GM21723 (cell line): ENCODE results near the gene PJVK.

Experiments
- ATAC-seq: cut with Tn5 transposase; IDR thresholded peaks from one replicate; pipeline ENCODE4 v1.9.1; 2021; ENCODE audit warnings: mild to moderate bottlenecking, moderate library complexity; ENCODE audit not compliant: unreplicated experiment

The PJVK gene

GRCh38 chr2:178479758-178480226 lies 28.6 kb downstream of the PJVK start:
- no peak for ATAC-seq

DNA sequence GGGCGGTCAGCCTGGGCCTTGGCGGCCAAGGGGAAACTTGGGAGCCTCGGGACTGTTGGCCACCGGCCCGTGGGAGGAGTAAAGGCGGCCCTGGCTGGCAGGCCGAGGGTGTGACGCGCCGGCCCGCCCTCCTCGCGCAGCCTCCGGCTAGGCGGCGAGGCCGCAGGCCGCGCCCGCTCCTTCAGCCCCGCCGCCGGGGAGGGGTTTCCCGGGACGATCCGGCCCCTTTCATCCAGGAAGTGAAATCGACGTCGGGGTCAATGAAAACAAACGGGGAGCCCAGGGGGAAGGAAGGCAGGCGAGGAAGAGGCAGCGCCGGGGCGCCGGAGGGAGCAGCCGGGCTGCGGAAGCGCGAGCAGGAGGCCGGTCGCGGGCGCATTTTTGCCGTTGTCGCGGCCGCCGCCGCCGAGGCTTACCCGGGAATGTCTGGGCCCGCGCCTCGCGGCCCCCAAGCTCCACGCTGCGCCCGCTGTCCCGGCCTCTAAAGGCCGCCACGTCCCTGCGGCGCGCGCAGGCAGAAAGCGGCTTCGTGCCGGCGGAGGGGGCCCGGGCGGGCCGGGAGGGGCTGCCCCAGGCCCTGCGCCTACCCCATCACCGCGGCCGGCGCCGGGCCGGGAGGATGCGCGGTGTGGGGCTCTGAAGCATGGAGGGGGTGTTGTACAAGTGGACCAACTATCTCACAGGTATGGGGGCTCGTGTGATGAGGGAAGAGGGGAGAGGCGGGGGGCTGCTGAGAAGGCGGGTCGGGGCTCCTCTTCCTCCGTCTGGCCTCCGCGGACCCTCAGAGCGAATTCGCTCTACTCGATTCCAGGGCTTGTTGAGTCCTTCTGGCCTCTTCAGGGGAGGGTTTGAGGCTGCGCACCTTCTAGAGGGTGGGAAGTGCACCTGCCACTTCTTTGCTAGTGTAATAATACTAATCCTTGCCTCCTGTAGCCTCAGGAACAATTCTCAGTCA lies 29.3 kb downstream of the PJVK start, which contains the start of gene PLEKHA3:
Gene PLEKHA3, plus strand, starts transcription at position 231 of the 955 bp plus-strand sequence. Its CDS starts 413 bp downstream, at position 644.
- ATAC-seq: peak; percentile 73

- ATAC-seq: peak; percentile 14
These were observed 31.3 kb downstream of the PJVK start for GRCh38 chr2:178482437-178482836.

DNA sequence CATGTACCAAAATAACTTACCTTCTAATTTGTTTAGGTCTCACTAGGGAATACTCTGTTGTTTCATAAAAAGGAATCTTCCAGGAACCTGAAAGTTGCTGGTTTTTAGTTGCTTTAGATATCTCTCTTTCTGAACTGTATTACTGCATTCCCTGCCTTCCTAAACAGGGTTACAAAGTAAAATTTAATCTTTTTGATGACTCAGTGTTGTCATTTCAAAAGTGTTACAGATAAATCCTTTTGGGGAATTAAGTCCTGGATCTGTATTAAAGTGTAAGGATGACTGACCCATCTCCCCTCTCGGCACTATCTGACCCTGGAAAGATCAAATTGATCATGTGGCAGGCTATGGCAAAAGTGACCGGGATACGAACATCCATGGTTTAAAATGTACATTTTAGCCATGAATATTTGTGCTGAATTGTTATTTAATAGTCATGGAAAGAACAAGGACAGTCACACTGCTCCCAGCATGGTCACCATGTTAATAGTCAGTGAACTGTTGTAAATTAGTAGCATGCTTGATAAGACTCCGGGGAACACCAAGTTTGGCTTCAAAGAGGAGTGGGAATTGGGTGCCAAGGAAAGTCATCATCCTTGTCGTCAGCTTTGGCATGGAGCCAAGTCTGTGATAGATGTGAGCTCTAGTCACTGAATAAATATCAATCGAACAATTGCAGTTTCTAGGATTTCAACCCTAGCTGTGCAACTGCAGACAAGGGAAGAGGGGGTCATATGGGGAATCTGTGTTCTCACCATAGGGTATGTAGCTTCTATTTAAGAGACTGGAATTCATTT lies 33.3 kb downstream of the PJVK start:
- ATAC-seq: no peak

DNA sequence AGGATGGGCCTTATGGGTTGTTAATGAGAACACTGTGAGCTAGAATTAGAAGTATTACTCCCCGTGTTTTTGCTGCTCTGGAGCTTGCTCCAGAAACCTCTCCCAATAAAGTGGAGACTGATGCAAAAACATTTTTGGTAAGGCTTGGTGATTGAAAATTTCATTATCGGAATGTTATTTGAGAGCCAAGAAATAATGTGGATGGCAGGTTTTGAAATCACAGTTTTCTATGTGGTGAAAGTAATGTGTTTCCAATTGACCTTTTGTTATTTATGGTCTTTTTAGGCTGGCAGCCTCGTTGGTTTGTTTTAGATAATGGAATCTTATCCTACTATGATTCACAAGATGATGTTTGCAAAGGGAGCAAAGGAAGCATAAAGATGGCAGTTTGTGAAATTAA lies 34.2 kb downstream of the PJVK start:
- no peak for ATAC-seq

GRCh38 chr2:178491612-178492011 lies 40.4 kb downstream of the PJVK start:
- ATAC-seq: no peak

GRCh38 chr2:178496049-178496448 lies 44.9 kb downstream of the PJVK start:
- ATAC-seq: no peak

DNA sequence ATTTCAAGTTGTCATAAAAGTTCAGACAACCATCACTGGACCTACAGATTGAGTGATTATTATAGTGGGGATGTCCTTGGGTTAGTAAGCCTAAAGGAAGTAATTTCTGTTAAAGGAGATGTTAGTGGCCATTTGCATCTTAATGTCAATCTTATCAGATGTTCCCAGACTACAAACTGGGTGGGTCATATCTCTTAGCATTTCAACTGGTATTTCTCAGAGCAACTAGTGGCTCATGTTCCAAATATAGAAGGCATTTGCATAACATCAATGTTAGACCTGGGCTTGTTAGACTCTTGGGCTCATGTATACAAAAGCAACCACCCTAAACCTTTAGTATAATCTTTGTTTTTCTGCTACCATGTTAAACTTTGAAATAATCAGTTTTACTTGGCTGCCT lies 47.0 kb downstream of the PJVK start:
- no peak for ATAC-seq

- ATAC-seq: no peak
These were observed 48.5 kb downstream of the PJVK start for GRCh38 chr2:178499640-178500039.

DNA sequence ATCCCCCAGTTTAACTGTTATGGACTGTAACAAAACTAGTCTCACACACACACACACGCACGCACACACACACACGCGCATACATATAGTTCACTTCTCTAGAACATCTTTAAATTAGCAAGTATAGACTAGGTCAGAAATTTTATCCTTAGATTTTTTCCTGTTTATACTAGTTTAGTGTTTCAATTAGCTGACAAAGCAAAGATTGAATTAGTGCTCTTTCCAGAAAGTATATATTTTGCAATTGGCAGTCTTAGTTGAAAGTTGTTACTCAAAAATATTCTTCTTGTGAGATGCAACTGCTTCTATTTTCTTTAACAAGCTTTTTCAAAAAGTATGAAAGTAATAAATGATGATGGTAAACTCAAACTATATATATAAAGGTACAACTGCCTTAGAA lies 51.6 kb downstream of the PJVK start:
- no peak for ATAC-seq

- no peak for ATAC-seq
These were observed 54.9 kb downstream of the PJVK start for GRCh38 chr2:178506101-178506500.

DNA sequence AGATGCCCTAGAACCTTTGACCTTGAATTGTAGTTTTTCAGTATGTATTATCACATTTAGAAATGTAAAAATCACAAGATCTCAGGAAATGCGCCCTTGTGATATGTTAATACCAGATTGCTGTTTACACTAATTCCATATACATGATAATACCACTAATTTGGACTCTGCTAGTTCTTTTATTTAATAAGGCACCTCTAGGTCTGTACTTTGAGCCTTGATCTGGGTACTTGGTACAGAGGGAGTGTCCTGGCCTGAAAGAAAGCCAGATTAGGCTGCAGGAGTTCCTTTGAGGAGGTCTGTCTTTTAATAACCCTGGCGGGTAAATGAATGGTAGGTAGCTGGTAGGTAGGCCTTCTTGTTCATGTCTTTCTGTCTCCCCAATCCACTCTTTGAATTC lies 55.3 kb downstream of the PJVK start:
- no peak for ATAC-seq

- ATAC-seq: no peak
These were observed 55.8 kb downstream of the PJVK start for GRCh38 chr2:178506949-178507348.

DNA sequence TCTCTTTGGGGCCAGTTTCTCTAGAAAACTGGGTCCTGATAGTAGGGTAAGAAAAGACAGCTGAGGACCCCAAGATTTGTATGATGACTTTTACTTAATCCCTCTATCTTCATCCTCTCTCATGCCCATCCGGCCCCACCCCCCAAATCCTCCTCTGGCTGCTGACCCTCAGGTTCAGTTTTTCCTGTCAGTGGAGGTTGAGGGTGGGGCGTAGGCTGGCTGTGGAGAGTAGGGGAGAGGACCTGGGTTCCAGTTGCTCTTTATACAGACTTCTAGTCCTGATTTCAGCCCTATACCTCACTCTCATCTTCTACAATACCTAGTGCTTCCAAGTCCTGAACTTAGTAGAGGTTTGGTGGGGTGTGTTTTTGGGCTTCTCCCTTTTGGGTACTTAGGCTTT lies 57.5 kb downstream of the PJVK start:
- no peak for ATAC-seq

DNA sequence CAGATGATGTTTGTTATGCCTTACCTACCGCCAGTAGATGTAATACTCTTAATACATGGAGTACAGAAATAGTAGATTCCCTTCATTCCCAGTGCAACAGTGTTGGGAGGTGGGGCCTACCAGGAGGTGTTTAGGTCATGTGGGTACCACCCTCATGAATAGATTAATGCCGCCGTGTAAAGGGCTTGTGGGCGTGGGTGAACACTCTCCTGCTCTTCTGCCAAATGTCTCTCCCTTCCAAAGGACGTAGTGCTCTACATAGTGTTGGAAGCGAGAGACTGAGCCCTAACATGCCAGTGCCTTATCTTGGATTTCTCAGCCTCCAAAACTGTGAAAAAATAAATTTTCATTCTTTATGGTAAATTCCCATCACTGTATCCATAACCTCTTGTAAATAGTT lies 59.2 kb downstream of the PJVK start:
- ATAC-seq: no peak
